GM18505 (cell line): Measurements from ENCODE around the gene SPTAN1.
"Not testable (repeated sequence)": the region's sequence is repeated elsewhere in the genome, so short reads cannot be mapped to it uniquely, and the experiment has no call there.

Experiments
- ATAC-seq: cut with Tn5 transposase; IDR thresholded peaks from one replicate; pipeline ENCODE4 v1.9.1; 2021; ENCODE audit not compliant: unreplicated experiment
- POLR2A ChIP-seq: IDR thresholded peaks from 4 replicates; pipeline ENCODE4 v1.6.1; 2011; ENCODE audit warnings: borderline replicate concordance; ENCODE audit not compliant: insufficient read depth, insufficient read length; ENCODE audit errors: extremely low read depth

The SPTAN1 gene

DNA sequence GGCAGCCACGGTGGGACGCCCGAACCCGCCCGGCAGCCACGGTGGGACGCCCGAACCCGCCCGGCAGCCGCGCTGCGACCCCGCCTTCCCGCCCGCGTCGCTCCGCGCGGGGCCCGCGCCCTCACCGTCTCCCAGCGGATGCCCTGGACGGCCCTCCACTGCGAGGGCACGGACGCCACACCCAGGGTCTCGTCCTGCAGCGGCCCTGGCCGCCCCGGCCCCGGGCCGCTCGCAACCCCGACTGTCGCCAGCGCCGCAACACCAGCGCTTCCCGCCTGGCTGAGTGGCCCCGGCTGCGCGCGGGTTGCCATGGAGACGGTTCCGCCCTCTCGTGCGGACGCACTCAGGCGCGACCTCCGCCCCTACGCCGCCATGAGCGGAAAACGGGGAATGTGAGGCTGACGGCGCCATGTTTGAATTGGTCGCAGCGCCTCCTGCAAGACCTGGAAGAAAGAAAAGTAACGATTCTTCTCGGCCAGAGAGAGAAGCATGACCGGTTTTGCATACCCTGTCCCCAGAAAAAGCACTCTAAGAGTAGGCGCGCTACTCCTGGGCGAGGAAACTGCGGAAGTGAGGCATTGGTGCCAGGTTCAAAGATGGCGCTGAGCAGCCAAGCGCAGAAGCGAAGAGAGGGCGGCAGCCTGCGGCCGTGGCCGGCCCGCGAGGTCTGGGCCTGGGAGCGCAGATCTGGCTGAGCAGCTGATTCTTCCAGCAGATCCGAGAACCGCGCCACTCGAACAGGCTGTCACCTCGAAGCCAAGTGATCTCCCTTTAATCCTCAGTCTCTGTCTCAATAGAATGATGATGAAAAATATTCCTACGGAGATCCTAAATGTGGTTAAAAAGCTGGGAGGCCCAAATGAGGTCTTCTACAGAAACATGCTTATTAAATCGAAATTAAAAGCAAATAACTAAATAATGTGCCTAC lies 104.3 kb downstream of the SPTAN1 start, which contains the start of gene DYNC2I2:
TSS of gene DYNC2I2 (minus strand) at position 432 of the 928 bp plus-strand sequence. CDS start at position 311, 121 bp downstream.
- ATAC-seq, result peak; percentile 59
- peak; percentile 78 for TF ChIP-seq POLR2A

DNA sequence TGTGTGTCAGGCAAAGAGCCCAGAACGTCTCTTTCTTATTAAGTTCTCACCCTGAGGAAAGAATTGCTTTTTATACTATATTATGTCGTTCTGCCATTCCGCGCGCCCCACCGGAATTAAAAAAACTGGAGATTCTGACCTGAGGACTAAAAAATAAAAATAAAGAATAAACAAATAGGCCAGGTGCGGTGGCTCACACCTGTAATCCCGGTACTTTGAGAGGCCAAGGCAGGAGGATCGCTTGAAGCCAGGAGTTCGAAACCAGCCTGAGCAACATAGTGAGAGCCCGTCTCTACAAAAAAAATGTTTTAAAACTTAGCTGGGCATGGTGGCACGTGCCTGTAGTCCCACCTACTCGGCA lies 104.9 kb downstream of the SPTAN1 start:
- no peak for ATAC-seq
- no peak for TF ChIP-seq POLR2A

DNA sequence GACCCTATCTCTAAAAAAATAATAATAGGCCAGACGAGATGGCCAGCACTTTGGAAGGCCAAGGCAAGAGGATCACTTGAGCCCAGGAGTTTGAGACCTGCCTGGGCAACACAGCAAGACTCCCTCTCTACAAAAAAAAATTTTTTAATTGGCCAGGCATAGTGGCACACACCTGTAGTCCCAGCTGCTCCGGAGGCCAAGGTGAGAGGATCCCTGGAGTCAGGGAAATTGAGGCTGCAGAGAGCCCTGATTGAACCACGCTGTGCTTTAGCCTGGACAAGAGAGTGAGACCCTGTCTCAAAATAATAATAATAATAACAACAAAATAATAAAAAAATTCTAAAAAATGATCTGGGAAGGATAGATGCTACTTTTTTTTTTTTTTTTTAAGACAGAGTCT lies 105.4 kb downstream of the SPTAN1 start:
- ATAC-seq, result no peak
- TF ChIP-seq POLR2A, result no peak

DNA sequence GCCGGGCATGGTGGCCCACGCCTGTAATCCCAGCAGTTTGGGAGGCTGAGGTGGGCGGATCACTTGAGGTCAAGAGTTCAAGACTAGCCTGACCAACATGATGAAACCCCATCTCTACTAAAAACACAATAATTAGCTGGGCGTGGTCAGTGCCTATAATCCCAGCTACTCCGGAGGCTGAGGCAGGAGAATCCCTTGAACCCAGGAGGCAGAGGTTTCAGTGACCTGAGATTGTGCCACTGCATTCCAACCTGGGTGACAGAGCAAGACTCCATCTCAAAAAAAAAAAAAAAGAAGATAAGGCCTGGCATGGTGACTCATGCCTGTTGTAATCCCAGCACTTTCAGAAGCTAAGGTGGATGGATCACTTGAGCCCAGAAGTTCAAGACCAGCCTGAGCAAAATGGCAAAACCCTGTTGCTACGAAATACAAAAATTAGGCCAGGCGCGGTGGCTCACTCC lies 114.1 kb downstream of the SPTAN1 start:
- ATAC-seq, result not testable (repeated sequence)

DNA sequence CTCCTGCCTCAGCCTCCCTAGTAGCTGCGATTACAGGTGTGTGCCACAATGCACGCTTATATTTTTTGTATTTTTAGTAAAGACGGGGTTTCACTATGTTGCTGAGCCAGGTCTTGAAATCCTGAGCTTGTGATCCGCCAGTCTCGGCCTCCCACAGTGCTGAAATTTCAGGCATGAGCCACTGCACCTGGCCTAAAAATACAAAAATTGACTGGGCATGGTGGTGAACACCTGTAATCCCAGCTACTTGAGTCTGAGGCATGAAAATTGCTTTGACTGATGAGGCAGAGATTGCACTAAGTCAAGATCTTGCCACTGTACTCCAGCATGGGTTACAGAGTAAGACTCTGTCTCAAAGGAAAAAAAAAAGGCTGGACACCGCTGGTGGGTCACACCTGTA lies 117.4 kb downstream of the SPTAN1 start:
- no peak for TF ChIP-seq POLR2A

DNA sequence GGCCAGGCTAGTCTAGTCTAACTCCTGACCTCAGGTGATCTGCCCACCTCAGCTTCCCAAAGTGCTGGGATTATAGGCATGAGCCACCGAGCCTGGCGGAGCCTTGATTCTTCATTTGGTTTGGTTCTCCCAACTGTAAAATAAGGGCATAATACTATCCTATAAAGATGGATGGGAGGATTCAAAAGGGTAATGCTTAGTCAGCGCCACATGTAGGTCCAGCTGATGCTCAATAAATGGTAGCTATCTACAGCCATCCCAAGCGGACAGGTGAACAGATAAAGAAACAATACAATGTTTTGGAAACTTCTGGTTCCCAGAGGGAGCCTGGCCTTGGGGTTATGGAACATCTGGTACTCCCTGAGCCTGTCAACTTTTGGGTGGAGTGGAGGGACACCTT lies 123.0 kb downstream of the SPTAN1 start:
- no peak for TF ChIP-seq POLR2A
- no peak for ATAC-seq

More for the DNA sequence above, 117.4 kb downstream of the SPTAN1 start:
- no peak for ATAC-seq

DNA sequence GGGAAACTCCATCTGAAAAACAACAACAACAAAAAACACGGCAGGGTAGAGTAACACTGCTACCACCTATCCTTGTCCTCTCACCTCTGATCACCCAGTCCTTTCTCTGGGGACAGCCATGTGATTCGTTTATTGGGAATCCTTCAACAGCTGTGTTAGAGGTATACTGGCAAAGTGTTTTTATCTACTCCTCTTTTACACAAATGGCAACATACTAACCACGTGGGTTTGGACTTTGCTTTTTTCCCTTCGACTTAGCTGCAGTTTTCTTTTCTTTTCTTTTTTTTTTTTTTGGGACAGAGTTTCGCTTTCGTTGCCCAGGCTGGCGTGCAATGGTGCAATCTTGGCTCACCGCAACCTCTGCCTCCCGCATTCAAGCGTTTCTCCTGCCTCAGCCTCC lies 125.4 kb downstream of the SPTAN1 start:
- no peak for ATAC-seq
- no peak for TF ChIP-seq POLR2A
